H9 (cell line): ENCODE measurements around the gene LRFN2. TPM values are rescaled to one million over a fixed set of nuclear protein-coding genes. Genes with fewer than 3 reads are reported as not detected.

Experiments used
- DNase-seq: peaks from one replicate; pipeline ENCODE4 v3.0.0-alpha.2; 2017
- H2AFZ ChIP-seq: one replicate; pipeline ENCODE4 v1.6.1; 2013; ENCODE audit warnings: mild to moderate bottlenecking, low read length, control low read depth, moderate library complexity
- H2AK5ac ChIP-seq: 2 replicates; pipeline ENCODE4 v1.6.1; 2013; ENCODE audit warnings: low read length, control low read depth, mixed read lengths; ENCODE audit not compliant: insufficient read length
- H2BK120ac ChIP-seq: one replicate; pipeline ENCODE4 v1.6.1; 2013; ENCODE audit warnings: low read depth, mild to moderate bottlenecking, low read length, control low read depth, inconsistent platforms; ENCODE audit not compliant: poor library complexity, severe bottlenecking
- H2BK12ac ChIP-seq: 2 replicates; pipeline ENCODE4 v1.6.1; 2013; ENCODE audit warnings: low read length, control low read depth, mixed read lengths, low read depth; ENCODE audit not compliant: insufficient read length
- H2BK15ac ChIP-seq: 2 replicates; pipeline ENCODE4 v1.6.1; 2013; ENCODE audit warnings: low read depth, low read length, control low read depth
- H2BK20ac ChIP-seq: one replicate; pipeline ENCODE4 v1.6.1; 2013; ENCODE audit warnings: low read depth, mild to moderate bottlenecking, low read length, control low read depth, inconsistent platforms; ENCODE audit not compliant: poor library complexity, severe bottlenecking
- H2BK5ac ChIP-seq: 2 replicates; pipeline ENCODE4 v1.6.1; 2013; ENCODE audit warnings: low read length, control low read depth, mixed read lengths; ENCODE audit not compliant: insufficient read length
- H3K14ac ChIP-seq: 2 replicates; pipeline ENCODE4 v1.6.1; 2013; ENCODE audit warnings: low read length, control low read depth; ENCODE audit not compliant: insufficient read depth
- H3K18ac ChIP-seq: 2 replicates; pipeline ENCODE4 v1.6.1; 2013; ENCODE audit warnings: low read depth, mild to moderate bottlenecking, mixed read lengths, low read length, control low read depth; ENCODE audit not compliant: insufficient read length
- H3K23ac ChIP-seq: 2 replicates; pipeline ENCODE4 v1.6.1; 2013; ENCODE audit warnings: low read length, control low read depth, mixed read lengths, low read depth; ENCODE audit not compliant: insufficient read length
- H3K23me2 ChIP-seq: 2 replicates; pipeline ENCODE4 v1.6.1; 2013; ENCODE audit warnings: low read depth, mild to moderate bottlenecking, mixed read lengths, low read length, control low read depth; ENCODE audit not compliant: insufficient read length, poor library complexity, severe bottlenecking
- H3K27ac ChIP-seq: 2 replicates; pipeline ENCODE4 v1.5.1; 2013; ENCODE audit warnings: low read length, control low read depth, mixed read lengths, low read depth; ENCODE audit not compliant: insufficient read length
- H3K27me3 ChIP-seq: 2 replicates; pipeline ENCODE4 v1.6.1; 2013; ENCODE audit warnings: low read length, control low read depth, inconsistent platforms; ENCODE audit not compliant: insufficient read depth
- H3K4ac ChIP-seq: 2 replicates; pipeline ENCODE4 v1.6.1; 2013; ENCODE audit warnings: low read depth, mild to moderate bottlenecking, control low read depth, inconsistent platforms, low read length, moderate library complexity
- H3K4me1 ChIP-seq: 2 replicates; pipeline ENCODE4 v1.6.1; 2013; ENCODE audit warnings: low read length, control low read depth, inconsistent platforms; ENCODE audit not compliant: insufficient read depth
- H3K4me2 ChIP-seq: 2 replicates; pipeline ENCODE4 v1.6.1; 2013; ENCODE audit warnings: low read length, control low read depth, mixed read lengths; ENCODE audit not compliant: insufficient read length, insufficient read depth
- H3K56ac ChIP-seq: 2 replicates; pipeline ENCODE4 v1.6.1; 2013; ENCODE audit warnings: low read depth, mild to moderate bottlenecking, mixed read lengths, low read length, control low read depth; ENCODE audit not compliant: insufficient read length
- H3K79me1 ChIP-seq: 2 replicates; pipeline ENCODE4 v1.6.1; 2013; ENCODE audit warnings: low read depth, mild to moderate bottlenecking, moderate library complexity, low read length, control low read depth, inconsistent platforms; ENCODE audit not compliant: insufficient read depth, poor library complexity, severe bottlenecking
- H3K79me2 ChIP-seq: 2 replicates; pipeline ENCODE4 v1.6.1; 2013; ENCODE audit warnings: low read length, control low read depth, inconsistent platforms; ENCODE audit not compliant: insufficient read depth
- H3K9ac ChIP-seq: 2 replicates; pipeline ENCODE4 v1.6.1; 2013; ENCODE audit warnings: low read length, control low read depth, mixed read lengths; ENCODE audit not compliant: insufficient read length; ENCODE audit errors: extremely low read depth
- H3K9me3 ChIP-seq: one replicate; pipeline ENCODE4 v1.6.1; 2013; ENCODE audit warnings: low read depth, low read length, inconsistent platforms; ENCODE audit not compliant: control insufficient read depth
- H3T11ph ChIP-seq: one replicate; pipeline ENCODE4 v1.6.1; 2013; ENCODE audit warnings: mild to moderate bottlenecking, low read length, control low read depth, inconsistent platforms
- H4K20me1 ChIP-seq: one replicate; pipeline ENCODE4 v1.6.1; 2013; ENCODE audit not compliant: control insufficient read depth, insufficient read length, insufficient read depth
- H4K5ac ChIP-seq: 2 replicates; pipeline ENCODE4 v1.6.1; 2013; ENCODE audit warnings: low read depth, mild to moderate bottlenecking, mixed read lengths, low read length, control low read depth; ENCODE audit not compliant: insufficient read length
- H4K8ac ChIP-seq: replicated peaks from 2 replicates; pipeline ENCODE4 v1.6.1; 2013; ENCODE audit warnings: low read length, control low read depth, mixed read lengths, low read depth; ENCODE audit not compliant: insufficient read length
- H4K91ac ChIP-seq: 2 replicates; pipeline ENCODE4 v1.6.1; 2013; ENCODE audit warnings: low read depth, mild to moderate bottlenecking, moderate library complexity, mixed read lengths, low read length, control low read depth; ENCODE audit not compliant: insufficient read length
- H3K27ac Mint-ChIP-seq, 3 experiments: 2 replicates in 2 of 3; 3 replicates in 1 of 3; pipeline ENCODE4 v1.8.0; 2020 to 2021; ENCODE audit warnings: mixed read lengths in 3 of 3, mild to moderate bottlenecking in 1 of 3, moderate library complexity in 1 of 3
- H3K27me3 Mint-ChIP-seq: 2 replicates; pipeline ENCODE4 v1.8.0; 2021; ENCODE audit warnings: low read depth, mild to moderate bottlenecking, moderate library complexity, mixed read lengths
- H3K36me3 Mint-ChIP-seq, 3 experiments: 2 replicates in 2 of 3; 3 replicates in 1 of 3; pipeline ENCODE4 v1.8.0; 2020 to 2021; ENCODE audit warnings: low read depth in 3 of 3, mixed read lengths in 3 of 3; ENCODE audit not compliant: insufficient read depth in 1 of 3
- H3K4me1 Mint-ChIP-seq, 2 experiments: 2 replicates each; pipeline ENCODE4 v1.8.0; 2020; ENCODE audit warnings: mixed read lengths in 2 of 2
- H3K4me3 Mint-ChIP-seq, 2 experiments: 2 replicates in 1 of 2; 3 replicates in 1 of 2; pipeline ENCODE4 v1.8.0; 2020 to 2021; ENCODE audit warnings: mild to moderate bottlenecking in 2 of 2, mixed read lengths in 2 of 2, moderate library complexity in 1 of 2
- H3K9me3 Mint-ChIP-seq, 2 experiments: 2 replicates in 1 of 2; 3 replicates in 1 of 2; pipeline ENCODE4 v1.8.0; 2020; ENCODE audit warnings: mild to moderate bottlenecking in 2 of 2, mixed read lengths in 2 of 2, moderate library complexity in 1 of 2
- WGBS: extraction: QIAGEN DNeasy Blood & Tissue Kit; methylation state at CpG from one replicate; pipeline ENCODE4 v1.1.7; 2013; ENCODE audit warnings: missing lambda C conversion rate, low lambda C conversion rate, mixed read lengths; ENCODE audit not compliant: insufficient read length; ENCODE audit errors: extremely low coverage; 5-methylcytosine and 5-hydroxymethylcytosine counted together
- total RNA-seq: library from RNA; stranded (reverse); gene quantifications from 2 replicates; pipeline ENCODE4 v1.2.1, GENCODE V29; 2021
- TF ChIP-seq, protein P1 (sequence below): fragments of 200-600 bp; sonication (generic); conservative IDR thresholded peaks from 3 replicates; pipeline ENCODE4 v1.8.0; 2021; ENCODE audit warnings: antibody characterized with exemption, mild to moderate bottlenecking

LRFN2 gene
- total RNA-seq, 1 experiment from 2014 or later = 0.11 TPM

DNA sequence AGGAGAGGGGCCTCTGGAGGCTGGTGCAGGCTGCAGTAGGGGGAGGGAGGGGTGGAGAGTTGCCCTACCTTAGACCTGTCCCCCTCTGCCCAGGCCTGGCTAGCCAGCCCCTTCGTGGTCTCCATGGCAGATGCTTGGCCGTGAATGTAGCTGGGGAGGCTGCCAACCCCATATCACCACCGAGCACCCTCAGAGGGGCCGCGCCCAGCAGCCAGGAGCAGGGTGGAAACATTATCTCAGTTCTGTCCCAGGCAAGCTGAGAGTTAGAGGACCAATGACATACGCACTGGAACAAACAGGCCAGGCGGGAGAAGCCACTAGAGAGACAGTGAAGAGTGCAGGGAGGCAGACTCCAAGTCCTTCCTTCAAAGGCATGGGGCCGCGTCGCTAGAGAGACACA, 66.5 kb downstream of the LRFN2 start:
- Histone ChIP-seq H3K79me1 (no peaks in the 10 kb centered on the region), H3K23ac (no peak overlapping the region), H3K9ac (no peak overlapping the region), H3K56ac (no peak overlapping the region), H4K20me1 (no peaks in the 10 kb centered on the region), H3T11ph (no peak overlapping the region), H3K27me3 (no peaks in the 10 kb centered on the region), H3K4ac (no peak overlapping the region), H3K4me1 (peaks cover 7% of the 10 kb centered on the region; the same call in 1 of the 2 replicates), H3K14ac (no peak overlapping the region), H2BK5ac (no peak overlapping the region), H2AK5ac (no peak overlapping the region), H3K9me3 (no peaks in the 10 kb centered on the region), H3K79me2 (no peaks in the 10 kb centered on the region), H4K91ac (no peak overlapping the region), H4K5ac (no peak overlapping the region), H3K4me2 (no peak overlapping the region), H3K27ac (no peak overlapping the region), H2BK12ac (no peak overlapping the region), H3K23me2 (no peaks in the 10 kb centered on the region), H3K18ac (no peak overlapping the region), H2AFZ (no peak overlapping the region), H2BK120ac (no peak overlapping the region), H2BK15ac (no peak overlapping the region), H2BK20ac (no peak overlapping the region), H4K8ac (no peak overlapping the region)
- Mint-ChIP-seq H3K36me3 (no peaks in the 10 kb centered on the region), H3K27ac (no peak overlapping the region; a peak in 1 of 7 replicates), H3K4me1 (peaks cover 28 to 41% of the 10 kb centered on the region in 2 experiments), H3K9me3 (no peaks in the 10 kb centered on the region; a peak in 1 of 5 replicates), H3K27me3 (peaks cover 4% of the 10 kb centered on the region), H3K4me3 (no peak overlapping the region)
- DNase-seq = no peak
- TF ChIP-seq, protein P1, sequence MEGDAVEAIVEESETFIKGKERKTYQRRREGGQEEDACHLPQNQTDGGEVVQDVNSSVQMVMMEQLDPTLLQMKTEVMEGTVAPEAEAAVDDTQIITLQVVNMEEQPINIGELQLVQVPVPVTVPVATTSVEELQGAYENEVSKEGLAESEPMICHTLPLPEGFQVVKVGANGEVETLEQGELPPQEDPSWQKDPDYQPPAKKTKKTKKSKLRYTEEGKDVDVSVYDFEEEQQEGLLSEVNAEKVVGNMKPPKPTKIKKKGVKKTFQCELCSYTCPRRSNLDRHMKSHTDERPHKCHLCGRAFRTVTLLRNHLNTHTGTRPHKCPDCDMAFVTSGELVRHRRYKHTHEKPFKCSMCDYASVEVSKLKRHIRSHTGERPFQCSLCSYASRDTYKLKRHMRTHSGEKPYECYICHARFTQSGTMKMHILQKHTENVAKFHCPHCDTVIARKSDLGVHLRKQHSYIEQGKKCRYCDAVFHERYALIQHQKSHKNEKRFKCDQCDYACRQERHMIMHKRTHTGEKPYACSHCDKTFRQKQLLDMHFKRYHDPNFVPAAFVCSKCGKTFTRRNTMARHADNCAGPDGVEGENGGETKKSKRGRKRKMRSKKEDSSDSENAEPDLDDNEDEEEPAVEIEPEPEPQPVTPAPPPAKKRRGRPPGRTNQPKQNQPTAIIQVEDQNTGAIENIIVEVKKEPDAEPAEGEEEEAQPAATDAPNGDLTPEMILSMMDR = no peak
- no CpG with 5 or more reads among the region's 10 CpGs for WGBS
